Mammary epithelial cell (primary cell): ENCODE data around the gene SPAG17.

ENCODE experiments used
- CTCF ChIP-seq, 2 donors: IDR thresholded peaks in 1 of 2; conservative IDR thresholded peaks in 1 of 2; 2 replicates each; pipeline ENCODE4 v1.5.1; 2011 to 2012; ENCODE audit warnings: inconsistent platforms in 2 of 2, low read length in 2 of 2, mild to moderate bottlenecking in 2 of 2, control low read depth in 1 of 2, low read depth in 1 of 2; ENCODE audit not compliant: insufficient read depth in 1 of 2; ENCODE audit errors: extremely low read depth in 1 of 2
- EZH2 ChIP-seq: IDR thresholded peaks from 2 replicates; pipeline ENCODE4 v1.6.1; 2012; ENCODE audit warnings: low read length, inconsistent platforms, borderline replicate concordance

DNA sequence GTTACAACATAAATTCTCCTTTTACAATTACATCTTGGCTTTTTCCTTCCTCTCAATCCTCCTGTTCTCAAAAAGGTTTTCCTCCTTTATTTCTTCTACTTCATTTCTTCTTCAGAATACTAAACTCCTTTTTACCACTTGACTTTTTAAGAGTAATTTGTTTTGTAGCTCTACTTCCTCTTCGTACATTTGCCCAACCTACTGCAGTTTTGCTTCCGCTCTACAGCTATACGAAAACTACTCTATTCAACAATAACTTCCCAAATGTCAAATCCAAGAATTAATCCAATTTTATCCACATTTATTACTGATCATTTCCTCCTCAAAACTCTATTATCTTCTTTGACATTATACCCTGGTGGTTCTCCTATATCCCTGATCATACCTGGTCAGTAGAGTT lies 259.0 kb downstream of the SPAG17 start:
- no peak for TF ChIP-seq CTCF (conservative IDR thresholded peaks at IDR 0.05 in 1 of 2, IDR thresholded peaks at IDR 0.05 in 1 of 2; ENCODE audit: extremely low read depth in 1 of 2, insufficient read depth in 1 of 2, low read depth in 1 of 2, low read length in 2 of 2)
- no peak for TF ChIP-seq EZH2
